HS-27A (cell line): ENCODE data around the gene SYT17.
"Not testable (repeated sequence)": the region's sequence is repeated elsewhere in the genome, so short reads cannot be mapped to it uniquely, and the experiment has no call there.

Experiments
- DNase-seq: peaks from one replicate; pipeline ENCODE4 v3.0.0-alpha.2; 2012; ENCODE audit warnings: low read depth, missing footprints

SYT17 gene

DNA sequence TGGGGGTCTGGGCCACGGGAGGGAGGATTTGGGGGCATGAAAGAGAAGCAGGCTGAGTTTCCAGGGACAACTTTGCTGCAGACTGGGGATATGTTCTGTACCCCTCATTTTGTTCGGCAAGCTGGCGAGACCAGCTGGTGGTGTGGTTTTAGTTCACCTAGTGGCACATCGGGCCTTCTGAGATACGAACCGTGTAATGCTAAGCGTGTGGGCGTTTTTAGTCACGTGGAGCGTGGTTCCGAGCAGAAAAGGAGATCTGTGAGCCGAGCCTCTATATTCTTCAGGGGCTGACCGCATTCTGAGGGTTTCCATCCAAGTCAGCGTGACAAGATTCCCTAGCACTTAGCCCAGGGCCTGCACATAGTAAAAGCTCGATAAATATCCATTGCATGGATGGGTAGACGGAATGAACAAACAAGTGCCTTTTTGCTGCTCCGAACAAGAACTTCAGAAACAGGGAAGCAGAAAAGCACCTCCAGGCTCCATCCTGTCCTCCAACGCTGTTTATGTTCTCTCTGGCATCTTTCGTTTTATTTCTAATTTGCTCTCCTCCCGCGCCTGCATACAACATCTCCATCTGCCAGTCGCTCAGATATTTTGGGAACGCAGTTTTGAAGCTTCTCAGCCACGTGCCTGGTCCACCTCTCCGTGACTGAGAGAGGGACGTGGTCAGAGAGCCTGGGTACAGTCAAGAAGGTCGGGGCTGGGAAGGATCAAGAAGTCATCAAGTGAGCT lies 5.8 kb downstream of the SYT17 start:
- no peak for DNase-seq

DNA sequence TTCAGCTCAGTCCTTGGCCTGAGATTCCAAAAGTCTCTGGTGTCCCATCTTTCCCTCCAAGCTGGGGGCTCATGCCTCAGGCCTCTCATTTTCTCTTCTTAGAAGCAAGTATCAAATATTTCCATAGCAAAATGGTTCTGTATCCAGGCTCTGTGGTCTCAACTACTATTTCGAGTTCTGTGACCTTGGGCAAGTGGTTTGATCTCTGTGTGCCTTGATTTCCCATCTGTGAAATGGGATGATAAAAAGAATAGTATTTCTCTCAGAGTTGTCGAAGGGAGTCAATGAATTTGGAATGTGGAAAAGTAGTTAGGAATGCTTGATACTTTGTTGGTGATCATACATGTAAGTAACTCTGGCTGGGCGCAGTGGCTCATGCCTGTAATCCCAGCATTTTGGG lies 6.4 kb downstream of the SYT17 start:
- no peak for DNase-seq

DNA sequence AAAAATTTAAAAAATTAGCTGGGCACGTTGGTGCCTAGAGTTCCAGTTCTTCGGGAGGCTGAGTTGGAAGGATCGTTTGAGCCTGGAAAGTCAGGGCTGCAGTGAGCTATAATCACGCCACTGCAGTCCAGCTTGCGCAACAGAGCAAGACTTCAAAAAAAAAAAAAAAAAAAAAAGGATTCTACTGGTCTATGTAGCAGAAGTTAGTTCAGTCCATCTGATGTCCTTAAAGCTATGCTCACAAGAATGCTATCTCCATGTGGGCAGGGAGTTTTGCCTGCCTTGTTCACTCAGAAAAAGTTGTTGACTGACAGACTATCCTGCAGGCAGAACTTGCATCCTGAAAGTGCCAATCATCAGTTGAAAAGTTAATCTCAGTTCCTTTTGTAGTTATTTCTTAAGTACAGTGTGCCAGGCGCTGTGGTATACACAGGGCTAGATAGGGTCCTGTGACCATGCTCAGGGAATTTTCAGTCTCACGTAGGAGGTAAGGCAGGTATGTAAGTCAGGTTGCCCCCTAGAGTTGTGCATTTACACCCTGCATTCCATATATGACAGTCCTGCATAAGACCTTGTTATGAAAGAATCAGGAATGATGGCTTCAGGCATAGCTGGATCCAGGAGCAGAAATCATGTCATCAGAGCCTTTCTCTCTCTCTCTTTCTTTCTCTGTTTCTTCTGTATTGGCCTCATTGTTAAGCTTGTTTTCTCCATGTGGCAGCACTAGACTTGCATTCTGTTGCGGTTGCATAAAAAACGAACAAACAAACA lies 7.6 kb downstream of the SYT17 start:
- no peak for DNase-seq

DNA sequence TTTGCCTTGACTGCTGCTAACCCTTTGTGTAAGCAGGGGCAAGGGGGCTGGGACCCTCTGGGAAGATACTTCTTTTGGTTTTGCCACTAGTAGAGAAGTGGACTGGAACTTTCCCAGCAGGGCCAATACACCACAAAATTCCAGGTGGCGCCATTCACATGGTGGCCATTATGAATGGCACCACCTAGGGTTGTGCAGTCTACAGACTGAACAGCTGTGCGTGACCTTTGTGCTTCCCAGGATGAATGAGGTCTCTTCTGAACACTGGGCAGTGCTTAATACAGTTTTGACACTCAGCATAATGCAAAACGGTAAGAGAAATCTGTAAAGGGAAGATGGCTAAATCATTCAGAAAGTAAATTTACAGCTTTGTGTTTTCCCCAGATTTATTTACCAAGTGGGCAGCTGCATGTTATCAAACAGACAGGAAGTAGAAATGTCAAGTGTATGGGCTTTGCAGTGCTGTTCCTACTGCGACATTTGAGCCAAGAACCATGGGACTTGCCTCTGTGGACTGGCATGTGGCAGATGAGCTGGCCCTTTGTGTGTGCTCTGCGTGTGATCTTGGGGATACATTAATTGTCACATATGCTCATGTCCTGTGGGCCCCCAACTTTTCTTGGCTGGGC lies 9.2 kb downstream of the SYT17 start:
- DNase-seq, result no peak

- DNase-seq, result peak; percentile 22
These were observed 11.8 kb downstream of the SYT17 start for GRCh38 chr16:19179546-19180490.

DNA sequence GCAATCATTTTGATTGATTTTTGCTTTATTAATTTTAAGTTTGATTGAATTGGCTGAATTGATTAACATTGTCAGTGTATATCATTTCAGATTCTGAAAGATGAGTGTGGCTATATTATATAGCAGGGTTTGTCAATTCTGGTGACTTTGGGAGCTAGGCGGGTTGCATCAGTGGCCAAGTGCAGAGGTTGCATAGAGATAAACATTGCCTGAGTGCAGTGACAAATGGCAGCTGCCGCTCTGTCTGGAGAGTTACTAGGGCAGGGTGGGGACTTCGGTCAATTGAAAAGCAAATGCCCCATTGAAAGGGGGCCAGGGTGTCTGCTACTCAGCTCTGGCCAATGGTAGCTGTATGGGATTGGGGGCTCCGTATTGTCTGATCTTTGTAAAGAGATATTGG lies 12.7 kb downstream of the SYT17 start:
- no peak for DNase-seq

DNA sequence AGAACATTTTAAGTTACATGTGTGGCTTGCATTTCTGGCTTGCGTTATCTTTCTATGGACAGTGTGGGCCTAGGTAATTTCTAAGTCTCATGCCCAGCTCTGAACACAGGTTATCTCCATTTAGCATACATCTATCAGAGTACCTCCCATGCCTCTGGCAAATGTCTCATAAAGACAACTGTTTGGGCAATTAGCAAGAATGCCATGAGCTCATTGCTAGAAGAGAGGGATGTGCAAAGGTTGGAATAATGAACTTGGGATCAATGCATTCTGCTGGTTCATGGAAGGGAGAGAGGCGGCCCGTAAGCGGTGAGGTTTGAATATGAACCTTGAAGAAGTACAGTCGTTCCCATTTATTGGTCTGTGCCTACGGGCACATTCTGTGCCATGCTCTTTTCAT lies 14.4 kb downstream of the SYT17 start:
- no peak for DNase-seq

DNA sequence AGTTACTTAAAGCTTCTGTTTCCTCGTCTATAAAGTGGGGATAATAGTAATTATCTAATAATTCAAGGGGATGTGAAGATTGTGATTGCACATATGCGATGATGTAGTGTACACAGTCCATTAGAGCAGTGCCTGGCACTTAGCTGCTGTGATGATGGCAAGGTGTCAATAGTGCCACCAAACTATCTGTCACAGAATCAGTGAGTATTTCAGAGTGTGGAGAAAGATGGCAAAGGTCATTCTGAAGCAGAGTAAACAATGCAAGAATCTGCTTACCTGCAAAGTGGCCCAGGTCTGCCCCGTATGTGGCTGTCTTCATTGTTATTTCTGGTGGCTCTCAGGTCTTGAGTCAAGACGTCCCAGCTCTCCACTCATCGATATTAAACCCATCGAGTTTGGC lies 15.1 kb downstream of the SYT17 start:
- DNase-seq, result no peak

GRCh38 chr16:19184823-19185509 lies 16.9 kb downstream of the SYT17 start:
- DNase-seq, result no peak

- no peak for DNase-seq
These were observed 17.4 kb downstream of the SYT17 start for GRCh38 chr16:19185510-19185851.

DNA sequence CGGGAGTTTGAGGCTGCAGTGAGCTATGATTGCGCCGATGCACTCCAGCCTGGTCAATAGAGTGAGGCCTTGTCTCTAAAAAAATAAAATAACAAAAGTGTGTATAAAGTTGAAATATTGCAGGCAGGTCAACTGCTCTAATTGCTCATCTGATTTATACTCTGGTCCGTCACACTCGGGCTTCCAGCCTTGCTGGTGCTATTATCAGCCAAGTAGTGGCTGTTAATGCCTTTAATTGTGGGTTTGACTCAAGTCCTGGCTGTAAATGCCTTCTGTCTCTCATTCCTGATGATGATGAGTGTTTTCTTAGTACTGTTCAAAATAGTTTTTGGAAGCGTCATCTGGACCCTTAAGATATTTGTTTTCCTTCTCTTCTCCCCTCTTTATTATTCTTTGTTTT lies 18.4 kb downstream of the SYT17 start:
- DNase-seq, result no peak

DNA sequence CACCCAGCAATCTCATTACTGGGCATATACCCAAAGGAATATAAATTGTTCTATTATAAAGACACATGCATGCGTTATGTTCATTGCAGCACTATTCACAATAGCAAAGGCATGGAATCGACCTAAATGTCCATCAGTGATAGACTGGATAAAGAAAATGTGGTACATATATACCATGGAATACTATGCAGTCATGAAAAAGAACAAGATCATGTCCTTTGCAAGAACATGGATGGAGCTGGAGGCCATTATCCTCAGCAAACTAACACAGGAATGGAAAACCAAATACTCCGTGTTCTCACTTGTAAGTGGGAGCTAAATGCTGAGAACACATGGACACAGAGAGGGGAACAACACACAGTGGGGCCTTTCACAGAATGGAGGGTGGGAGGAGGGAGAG lies 19.9 kb downstream of the SYT17 start:
- DNase-seq, result not testable (repeated sequence)

- no peak for DNase-seq
These were observed 20.4 kb downstream of the SYT17 start for GRCh38 chr16:19188406-19188805.

GRCh38 chr16:19192865-19193264 lies 24.8 kb downstream of the SYT17 start:
- DNase-seq, result no peak

DNA sequence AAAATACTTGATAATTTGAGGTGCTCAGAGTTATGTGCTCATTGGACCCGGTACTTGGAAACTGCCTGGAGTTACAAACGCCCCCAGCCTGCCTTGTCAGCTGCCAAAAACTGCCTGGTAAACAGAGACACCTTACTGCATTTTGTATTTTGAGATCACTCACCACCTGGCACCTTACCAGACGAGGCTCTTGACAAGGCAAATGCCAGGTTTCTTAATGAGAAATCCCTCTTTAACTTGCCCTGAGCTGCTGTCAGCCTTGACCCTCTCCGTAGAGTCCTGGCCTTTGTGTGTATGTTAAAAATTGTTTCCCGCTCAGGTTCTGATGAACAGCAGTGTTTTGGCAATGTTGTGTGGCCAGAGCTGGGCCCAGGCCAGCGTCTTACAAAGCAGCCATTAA lies 28.8 kb downstream of the SYT17 start:
- no peak for DNase-seq

DNA sequence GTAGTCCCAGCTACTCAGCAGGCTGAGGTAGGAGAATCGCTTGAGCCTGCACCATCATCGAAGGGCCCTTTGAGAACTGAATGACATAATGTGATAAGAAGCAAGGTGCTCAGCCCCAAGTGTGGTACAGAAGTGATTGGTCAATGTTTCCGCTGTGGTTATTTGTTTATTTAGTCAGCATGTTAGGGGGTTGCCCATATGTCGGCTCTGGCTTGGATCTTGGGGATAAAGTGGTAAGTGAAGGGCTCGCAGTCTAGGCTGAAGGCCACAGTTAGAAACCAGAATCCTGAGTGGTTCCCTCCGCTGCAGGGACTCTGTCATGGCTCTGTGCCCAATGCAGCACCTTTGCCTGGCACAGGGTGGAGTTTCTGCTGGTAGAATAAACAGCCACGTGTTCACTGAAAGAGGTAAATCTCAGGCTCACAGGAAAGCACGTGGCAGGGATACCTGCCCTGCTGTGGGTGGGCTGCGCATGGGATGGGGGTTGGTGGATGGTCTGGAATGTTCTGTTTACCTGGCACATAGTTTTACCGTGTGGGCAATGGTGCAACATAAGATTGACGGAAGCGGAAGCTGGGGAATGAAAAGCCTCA lies 35.4 kb downstream of the SYT17 start:
- no peak for DNase-seq

- DNase-seq, result peak; percentile 35
These were observed 42.4 kb downstream of the SYT17 start for GRCh38 chr16:19210280-19210924.

DNA sequence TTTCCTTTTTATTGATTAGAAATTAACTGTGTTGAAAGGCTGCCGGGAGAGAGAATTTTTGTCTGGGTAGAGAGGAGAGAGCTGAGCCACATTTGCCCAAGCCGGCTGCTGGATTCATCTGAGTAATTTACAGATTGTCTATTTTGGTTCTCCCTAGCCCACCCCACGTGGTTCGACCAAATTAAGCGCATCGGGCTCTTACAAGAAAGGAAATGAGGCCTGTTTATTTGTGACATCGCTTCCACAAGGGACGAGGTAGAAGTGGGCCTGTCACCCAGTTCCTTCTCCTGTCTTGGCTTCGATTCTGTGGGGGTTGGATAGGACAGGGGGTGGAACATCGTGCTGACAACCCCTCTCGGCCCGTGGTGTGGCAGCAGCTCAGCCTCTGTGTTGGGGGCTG lies 42.9 kb downstream of the SYT17 start:
- DNase-seq, result no peak

DNA sequence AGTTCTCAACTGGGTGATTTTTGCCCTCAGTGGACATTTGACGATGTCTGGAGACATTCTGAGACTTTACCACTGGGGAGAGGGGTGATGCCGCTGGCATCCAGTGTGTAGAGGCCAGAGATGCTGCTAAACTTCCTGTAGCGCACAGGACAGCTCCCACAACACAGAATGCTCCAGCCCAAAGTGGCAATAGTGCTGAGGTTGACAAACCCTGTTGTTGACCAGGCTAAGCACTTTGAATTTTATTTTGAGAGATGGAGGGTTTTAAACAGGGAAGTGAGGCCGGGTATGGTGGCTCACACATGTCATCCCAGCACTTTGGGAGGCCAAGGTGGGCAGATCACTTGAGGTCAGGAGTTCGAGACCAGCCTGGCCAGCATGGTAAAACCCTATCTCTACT lies 44.0 kb downstream of the SYT17 start:
- no peak for DNase-seq

DNA sequence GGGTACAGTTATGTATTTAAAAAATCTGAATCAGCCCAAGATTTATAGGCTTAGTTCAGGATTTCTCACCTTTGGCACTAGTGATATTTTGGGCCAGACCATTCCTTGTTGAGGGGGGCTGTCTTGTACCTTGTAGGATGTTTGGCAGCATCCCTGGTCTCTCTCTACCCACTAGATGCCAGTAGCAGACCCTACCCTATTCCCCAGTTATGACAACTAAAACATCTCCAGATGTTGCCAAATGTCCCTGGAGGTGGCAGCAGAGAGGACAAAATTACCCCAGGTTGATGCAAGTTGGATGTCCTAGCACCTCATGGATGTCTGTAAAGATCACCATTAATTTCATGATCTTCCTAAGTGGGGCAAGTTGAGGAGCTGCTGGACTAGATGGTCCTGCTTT lies 45.8 kb downstream of the SYT17 start:
- no peak for DNase-seq

GRCh38 chr16:19215705-19216104 lies 47.7 kb downstream of the SYT17 start:
- no peak for DNase-seq
